ENCODE results near the gene ZCCHC4. TPM values are rescaled to one million over a fixed set of nuclear protein-coding genes. Genes with fewer than 3 reads are reported as not detected.

The ZCCHC4 gene
- total and polyA plus RNA-seq, 9 donors = 5.7 to 17.0 (median 9.5) TPM

DNA sequence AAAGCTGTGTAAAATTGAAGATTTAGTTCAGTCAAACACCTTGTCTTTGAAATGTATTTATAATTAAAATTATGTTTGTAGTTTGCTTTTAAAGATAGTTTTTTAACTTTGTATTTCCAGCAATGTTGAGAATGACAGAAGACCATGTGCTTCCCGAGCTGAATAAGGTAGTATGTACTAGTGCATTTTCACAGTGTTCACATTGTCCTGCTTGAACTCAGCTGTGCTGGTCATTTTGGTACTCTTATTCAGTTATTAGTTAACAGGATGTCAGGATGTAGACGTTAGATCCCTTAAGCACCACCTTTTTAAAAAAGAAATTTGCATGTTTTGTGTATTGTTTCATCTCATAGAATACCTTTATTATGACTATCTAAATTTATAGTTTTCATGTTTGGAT, 92.9 kb downstream of the ZCCHC4 start:
- intact Hi-C loops (cut with DNase I) = no loop called here
- H3K36me3 ChIP-seq = no peaks in the 10 kb centered on the region
- no peaks in the 10 kb centered on the region for H3K4me1 ChIP-seq (ENCODE audit: insufficient read depth)
- H3K27ac ChIP-seq = peak overlapping the region in 1 of 2 donors; percentile 3
- no peaks in the 10 kb centered on the region for H3K9me3 ChIP-seq
- WGBS, 3 donors = 67 to 80% (median 69%) methylated on average over 2 of the region's 2 CpGs
- no peak for TF ChIP-seq POLR2A (IDR thresholded peaks at IDR 0.05)
- TF ChIP-seq CTCF (IDR thresholded peaks at IDR 0.05) = no peak
- no peak for TF ChIP-seq EP300 (IDR thresholded peaks at IDR 0.05)
- no peaks in the 10 kb centered on the region for H3K27me3 ChIP-seq
- DNase-seq = no peak
- H3K4me3 ChIP-seq = no peak overlapping the region

- intact Hi-C loops (cut with DNase I) = no loop called here
- Histone ChIP-seq H3K4me3 (no peak overlapping the region), H3K36me3 (no peaks in the 10 kb centered on the region), H3K27me3 (no peaks in the 10 kb centered on the region), H3K27ac (no peak overlapping the region), H3K9me3 (no peaks in the 10 kb centered on the region), H3K4me1 (ENCODE audit: insufficient read depth) (no peaks in the 10 kb centered on the region)
- TF ChIP-seq EP300 (IDR thresholded peaks at IDR 0.05) = no peak
- no peak for TF ChIP-seq CTCF (IDR thresholded peaks at IDR 0.05)
- TF ChIP-seq POLR2A (IDR thresholded peaks at IDR 0.05) = no peak
- DNase-seq = no peak
- 63 to 64% (median 64%) methylated on average over 5 of the region's 5 CpGs for WGBS, 3 donors
These were observed 93.6 kb downstream of the ZCCHC4 start for GRCh38 chr4:25406081-25406692.

- intact Hi-C loops (cut with DNase I) = no loop called here
- TF ChIP-seq CTCF (IDR thresholded peaks at IDR 0.05) = no peak
- no peak for TF ChIP-seq EP300 (IDR thresholded peaks at IDR 0.05)
- no peak for TF ChIP-seq POLR2A (IDR thresholded peaks at IDR 0.05)
- H3K4me1 ChIP-seq (ENCODE audit: insufficient read depth) = no peaks in the 10 kb centered on the region
- H3K9me3 ChIP-seq = no peaks in the 10 kb centered on the region
- WGBS, 3 donors = 80 to 88% (median 83%) methylated on average over 4 of the region's 4 CpGs
- H3K36me3 ChIP-seq = no peaks in the 10 kb centered on the region
- no peak for DNase-seq
- no peak overlapping the region for H3K4me3 ChIP-seq
- H3K27ac ChIP-seq = no peak overlapping the region
- H3K27me3 ChIP-seq = no peaks in the 10 kb centered on the region
These were observed 98.4 kb downstream of the ZCCHC4 start for GRCh38 chr4:25410820-25411529.

DNA sequence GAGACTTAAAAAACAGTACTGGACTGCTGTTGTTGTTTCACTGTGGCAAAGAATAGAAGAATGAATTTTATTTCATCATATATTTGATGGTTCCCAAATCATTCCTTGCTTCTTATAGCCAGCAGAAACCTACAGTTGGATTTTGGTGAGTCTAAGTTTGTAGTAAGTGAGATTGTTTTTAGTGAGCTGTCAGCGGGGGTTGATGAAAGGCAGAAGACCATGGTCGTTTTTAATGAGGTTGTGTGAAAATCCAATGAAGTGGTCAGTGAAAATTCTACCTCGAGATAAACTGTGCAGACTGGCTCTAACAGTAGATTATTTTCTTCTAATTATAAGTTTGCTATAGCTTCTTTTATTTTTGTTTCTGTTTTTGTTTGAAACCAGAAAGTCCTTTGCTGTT, 100.7 kb downstream of the ZCCHC4 start:
- no peaks in the 10 kb centered on the region for H3K36me3 ChIP-seq

More for the DNA sequence above, 100.7 kb downstream of the ZCCHC4 start:
- no peak overlapping the region for H3K4me3 ChIP-seq
- WGBS, 3 donors = 41 to 44% (median 41%) methylated on average over 3 of the region's 3 CpGs
- intact Hi-C loops (cut with DNase I) = no loop called here
- TF ChIP-seq CTCF (IDR thresholded peaks at IDR 0.05) = no peak
- TF ChIP-seq POLR2A (IDR thresholded peaks at IDR 0.05) = no peak
- no peak for TF ChIP-seq EP300 (IDR thresholded peaks at IDR 0.05)
- no peaks in the 10 kb centered on the region for H3K4me1 ChIP-seq (ENCODE audit: insufficient read depth)
- H3K9me3 ChIP-seq = no peaks in the 10 kb centered on the region
- H3K27ac ChIP-seq = no peak overlapping the region
- H3K27me3 ChIP-seq = no peaks in the 10 kb centered on the region
- no peak for DNase-seq
